Fibroblast of gingiva (primary cell): ENCODE measurements around the gene SIK3.

ENCODE experiments used
- DNase-seq: peaks from one replicate; pipeline ENCODE4 v3.0.0-alpha.2; 2011; ENCODE audit warnings: low read depth

SIK3 gene

GRCh38 chr11:116793772-116794097 is 304.5 kb downstream of the SIK3 start:
- no peak for DNase-seq
